HG03159 (cell line): Measurements from ENCODE around the gene RASGRF1.

Source experiments
- ATAC-seq: cut with Tn5 transposase; IDR thresholded peaks from one replicate; pipeline ENCODE4 v1.9.1; 2021; ENCODE audit warnings: mild to moderate bottlenecking, moderate library complexity; ENCODE audit not compliant: unreplicated experiment

The RASGRF1 gene

DNA sequence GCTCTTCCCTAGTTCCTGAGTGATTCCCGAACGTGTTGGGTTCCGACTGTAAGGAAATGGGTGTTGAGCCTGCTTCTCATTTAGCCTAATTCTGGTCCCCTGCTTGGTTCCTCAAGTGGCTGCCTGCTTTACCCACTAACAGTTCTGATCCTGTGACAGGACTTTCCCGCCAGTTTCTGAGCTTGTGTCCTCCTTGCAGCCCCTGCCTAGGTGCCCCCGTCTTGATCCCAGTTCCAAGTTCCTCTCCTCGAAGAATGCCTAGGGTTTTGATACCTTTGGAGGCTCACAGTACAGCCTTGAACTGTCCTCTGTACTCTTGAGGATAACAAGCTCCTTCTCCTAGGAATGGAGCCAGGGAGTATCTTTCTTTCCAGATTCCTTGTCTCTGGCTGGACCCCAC is 12.0 kb upstream of the RASGRF1 start:
- ATAC-seq, result no peak

DNA sequence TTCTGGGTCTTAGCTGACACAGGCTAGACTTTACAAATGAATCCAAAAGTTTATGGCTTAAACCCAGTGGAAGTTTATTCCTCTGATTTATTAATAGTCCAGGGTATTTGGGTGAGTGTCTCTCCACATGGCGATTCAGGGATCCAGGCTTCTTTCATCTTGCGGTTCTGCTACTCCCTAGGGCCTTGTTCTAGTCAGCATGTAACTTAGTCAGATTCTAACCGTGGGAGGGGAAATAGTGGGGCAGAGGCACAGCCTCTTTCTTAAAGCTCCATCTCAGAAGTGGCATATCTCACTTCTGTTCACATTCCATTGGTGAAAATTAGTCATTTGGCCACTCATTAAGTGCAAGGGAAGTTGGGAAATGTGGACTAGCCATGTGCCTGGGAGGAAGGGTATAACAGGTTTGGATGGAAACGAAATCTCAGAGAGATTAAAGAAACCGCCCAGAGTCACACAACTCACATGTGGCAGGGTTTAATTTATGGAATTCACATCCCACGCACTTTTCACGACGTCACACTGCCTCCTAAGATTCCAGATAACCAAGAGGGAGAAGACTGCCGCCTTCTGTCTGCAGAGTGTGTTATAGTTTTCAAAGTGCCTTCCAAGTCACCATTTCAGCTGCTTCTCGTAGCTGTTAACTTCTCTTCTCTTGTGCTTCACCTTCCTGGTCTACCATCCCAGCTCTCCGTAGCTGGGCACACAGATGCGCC is 11.4 kb upstream of the RASGRF1 start:
- ATAC-seq, result no peak

DNA sequence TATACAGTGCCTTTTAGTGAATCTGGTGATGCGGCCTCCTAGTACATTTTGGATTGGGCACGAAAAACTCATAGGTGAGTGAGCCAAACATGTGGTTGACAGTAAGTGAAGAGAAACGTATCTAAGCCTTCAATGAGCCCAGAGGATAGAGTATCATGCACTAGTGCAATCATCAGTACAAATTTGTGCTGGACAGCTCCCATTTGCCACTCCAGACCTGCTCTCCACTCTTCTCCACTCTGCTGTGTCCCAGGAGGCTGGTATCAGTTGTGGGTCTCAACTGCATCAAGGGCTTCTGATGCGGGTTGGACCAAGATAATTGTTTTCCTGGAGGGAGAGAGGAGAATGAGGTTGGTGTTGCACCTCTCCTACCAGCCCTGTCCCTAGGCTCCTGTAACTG is 9.1 kb upstream of the RASGRF1 start:
- ATAC-seq, result no peak

DNA sequence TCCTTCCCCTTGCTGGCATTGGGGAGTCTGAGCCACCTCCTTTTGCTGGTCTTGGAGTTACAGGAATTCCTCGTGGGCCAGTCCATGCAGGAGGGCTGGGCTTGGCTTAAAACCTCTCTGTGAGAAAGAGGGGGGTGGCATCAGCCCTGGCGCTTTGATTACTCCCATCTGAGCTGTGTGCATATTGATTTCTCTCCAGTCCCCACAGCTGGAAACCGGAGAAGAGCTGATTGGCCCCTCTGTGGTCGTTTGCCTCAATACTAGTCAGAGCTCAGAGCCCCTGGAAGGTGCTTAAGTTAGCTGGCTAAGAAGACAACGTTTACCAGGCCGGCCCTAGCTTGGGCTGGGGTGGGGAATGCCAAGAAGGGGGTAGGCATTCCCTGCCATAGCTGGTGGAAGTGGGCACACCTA is 4.0 kb upstream of the RASGRF1 start:
- no peak for ATAC-seq

DNA sequence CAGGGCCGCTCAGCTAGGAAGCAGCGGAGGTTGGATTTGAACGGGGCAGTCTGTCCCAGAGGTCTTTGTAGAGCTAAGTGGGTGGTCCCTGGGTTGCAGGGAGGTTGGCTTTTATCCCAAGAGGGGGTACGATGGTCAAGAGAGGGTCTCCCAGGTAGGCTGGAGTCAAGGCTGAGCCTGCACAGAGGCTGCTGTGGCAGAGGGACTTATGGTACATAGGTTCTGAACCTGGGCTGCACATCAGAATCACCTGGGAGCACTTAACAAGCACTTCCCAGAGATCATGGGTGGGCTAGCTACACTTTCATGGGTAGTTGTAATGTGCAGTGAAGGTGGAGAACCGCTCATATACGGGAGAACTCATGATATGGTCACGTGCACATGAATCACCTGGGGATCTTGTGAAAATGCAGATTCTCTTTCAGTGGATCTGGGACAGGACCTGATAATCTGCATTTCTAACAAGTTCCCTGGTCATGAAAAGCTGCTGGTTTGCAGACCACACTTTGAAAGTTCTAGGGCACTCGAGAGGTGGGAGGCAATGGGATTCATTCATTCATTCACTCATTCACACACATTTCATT is 2.9 kb upstream of the RASGRF1 start:
- ATAC-seq, result no peak

DNA sequence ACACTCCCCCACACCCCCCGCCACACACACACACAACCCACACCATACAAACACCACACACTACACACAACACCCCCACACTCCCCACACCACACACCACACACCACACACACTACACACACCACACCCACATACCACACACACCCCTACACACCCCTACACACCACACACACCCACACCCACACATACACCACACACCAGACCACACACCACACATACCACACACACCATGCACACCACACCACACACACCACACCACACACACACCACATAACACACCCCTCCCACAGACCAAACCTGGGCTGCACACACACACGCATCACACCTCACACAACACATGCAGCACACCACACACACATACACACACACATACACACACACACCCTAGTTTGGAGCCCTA is 1.8 kb upstream of the RASGRF1 start:
- no peak for ATAC-seq

DNA sequence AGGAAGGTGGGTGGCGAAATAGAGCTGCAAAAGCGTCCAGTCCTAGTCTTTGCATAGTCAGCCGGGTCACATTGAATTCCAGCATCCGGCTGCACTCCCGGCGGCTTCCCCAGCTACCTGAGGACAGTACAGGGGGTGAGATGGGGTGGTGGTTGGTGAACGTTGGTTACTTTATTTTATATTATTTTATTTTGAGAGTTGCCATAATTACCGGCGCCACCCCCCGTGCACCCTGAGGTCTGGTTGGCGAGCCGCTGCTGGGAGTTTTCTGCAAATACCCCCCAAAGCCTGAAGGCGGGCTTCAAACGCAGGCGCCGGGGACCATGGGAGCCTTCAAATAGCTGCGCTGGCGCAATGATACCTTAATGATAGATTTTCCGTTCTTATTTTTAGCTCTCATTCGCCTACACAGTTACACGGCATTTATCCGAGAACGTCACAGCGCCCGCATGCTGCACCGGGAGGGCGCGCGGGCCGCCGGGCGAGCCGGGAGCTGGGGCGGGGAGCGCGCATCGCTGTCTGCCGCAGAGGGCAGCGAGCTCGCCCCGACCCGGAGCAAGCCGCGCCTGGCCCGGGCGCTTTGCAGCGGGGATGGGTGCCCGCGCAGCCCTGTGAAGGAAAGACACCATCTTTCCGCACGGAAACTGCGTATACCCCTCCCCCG is 756 bp upstream of the RASGRF1 start:
- ATAC-seq, result no peak

DNA sequence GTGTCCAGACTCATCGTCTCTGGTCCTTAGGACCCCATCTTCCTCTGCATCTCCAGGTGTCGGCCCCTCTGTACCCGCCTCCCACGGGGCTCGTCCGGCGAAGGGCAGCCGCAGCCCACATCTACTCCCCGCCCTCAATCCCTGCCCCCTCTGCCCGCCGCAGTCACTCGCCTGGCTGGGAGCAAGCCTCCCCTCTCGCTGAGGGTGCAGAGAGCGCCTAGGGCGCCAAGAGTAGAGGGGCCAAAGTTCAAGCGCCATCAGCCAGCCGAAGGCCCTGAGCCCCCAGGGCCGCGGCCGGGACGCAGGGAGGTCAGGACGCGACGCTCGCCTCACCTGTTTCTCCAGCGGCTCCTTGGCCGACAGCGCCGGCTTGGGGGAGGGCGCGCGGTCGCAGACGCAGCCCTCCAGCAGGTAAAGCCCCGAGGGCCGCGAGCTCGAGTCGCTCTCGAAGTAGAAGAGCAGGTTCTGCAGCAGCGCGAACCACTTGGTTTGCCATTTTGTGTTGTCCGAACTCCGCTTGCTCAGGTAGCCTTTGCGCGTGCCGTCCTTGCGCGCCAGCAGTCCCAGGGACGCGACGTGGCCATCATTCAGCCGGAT is 592 bp downstream of the RASGRF1 start:
- no peak for ATAC-seq

DNA sequence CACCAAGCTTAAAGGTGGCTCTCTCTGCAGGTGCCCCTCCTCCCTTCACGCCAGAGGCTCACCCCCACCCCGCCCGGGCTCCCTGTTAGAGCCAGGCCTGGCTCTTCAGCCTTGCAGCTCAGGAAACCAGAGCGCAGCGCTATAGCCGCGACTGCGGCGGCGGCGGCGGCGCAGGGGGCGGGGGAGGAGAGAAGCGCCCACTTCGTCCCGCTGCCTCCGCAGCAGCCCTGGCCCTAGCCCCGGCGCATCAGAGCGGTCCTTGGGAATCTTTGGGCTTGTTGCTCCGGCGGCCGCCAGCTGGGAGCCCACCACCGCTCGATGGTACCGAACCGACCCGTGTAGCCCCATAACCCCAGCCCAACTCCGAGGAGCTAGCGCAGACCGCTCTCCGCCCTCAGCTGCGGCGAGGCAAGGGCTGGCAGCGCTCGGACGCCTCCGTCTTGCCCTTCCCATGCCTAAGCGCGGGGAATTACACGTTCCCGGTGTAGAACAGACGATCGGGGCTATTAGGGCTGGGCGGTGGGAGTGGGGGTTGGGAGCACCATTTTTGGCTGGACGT is 1.2 kb downstream of the RASGRF1 start:
- no peak for ATAC-seq

DNA sequence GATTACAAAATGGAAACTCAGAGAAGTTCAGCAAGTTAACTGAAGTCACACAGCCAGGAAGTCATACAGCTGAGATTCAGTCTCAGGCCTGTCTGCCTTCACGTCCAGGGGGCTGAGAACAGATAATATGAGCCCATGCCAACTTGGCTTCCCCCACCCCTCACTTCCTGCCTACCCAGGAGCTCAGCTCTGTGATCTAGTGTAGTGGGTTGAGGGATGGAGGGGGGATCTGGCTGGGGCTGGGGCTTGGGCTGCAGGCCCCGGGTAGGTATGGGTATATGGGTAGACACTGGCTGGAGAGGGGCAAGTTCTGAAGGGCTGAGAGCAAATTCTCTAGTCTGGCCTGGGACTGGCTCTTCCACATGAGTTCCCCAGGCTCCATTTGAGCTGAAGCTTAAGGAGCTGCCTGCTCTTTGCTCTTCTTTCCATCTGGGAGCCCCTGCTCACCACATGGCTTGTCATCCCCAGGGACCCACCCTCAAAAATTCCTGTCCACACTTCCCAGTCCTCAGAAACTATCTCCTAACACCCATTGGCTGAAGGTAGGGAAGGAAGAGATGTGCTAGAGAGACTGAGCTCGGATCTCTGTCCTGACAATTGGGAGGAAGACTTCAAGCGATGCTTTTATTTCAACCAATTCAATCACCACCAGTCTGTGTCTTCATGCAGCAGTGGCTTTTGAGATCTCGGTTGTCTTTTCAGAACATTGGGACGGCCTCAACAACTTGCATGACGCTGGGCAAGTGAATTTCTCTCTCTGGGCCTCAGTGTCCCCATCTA is 2.0 kb downstream of the RASGRF1 start:
- ATAC-seq, result no peak

DNA sequence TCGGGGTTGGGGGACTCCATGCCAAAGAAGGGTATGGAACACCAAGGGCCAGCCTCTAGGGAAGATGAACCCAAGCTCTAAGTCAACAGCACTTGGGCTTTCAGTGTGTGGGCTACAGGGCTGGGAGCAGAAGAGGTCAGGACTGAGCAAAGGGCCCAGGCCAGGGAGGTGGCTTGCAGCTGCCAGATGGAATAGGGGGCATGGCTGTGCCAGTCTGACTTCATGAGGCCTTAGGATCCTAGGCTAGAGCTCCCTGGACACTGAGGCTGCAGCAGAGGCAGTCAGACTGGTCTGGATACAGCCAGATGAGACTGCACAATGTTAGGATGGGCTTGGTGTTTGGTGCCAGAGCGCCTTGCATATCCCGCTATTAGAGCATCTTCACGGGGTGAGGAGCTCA is 3.8 kb downstream of the RASGRF1 start:
- no peak for ATAC-seq

DNA sequence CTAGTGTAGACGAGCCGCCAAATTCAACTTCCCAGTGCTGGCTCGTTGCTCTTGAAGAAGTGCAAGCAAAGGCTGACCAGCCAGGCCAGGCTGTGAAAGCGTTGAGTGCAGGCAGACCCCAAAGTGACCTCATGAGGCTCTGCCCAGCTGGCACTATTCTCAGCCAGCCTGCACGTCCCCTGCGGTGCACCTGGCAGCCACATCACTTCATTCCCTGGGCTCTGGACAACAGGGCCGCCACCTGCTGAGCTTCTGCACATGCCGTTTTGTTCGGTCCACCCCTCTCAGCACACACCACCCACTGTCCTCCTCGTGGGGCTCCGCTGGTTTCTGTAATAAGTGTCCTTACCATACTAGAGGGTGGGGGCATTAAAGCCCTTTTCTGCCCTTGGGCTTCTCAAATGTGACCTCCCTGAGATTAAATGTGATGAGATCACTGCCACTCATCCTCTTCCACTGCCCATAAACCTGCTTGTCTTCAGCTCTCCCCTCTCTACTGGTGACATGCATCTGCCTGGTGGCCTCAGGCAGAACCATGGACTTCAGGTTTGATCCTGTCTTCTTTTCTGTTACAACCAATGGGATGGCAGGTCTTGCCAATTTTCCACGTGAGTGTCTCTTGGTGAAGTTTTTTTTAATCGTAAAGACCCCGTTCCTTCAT is 6.1 kb downstream of the RASGRF1 start:
- ATAC-seq, result no peak

DNA sequence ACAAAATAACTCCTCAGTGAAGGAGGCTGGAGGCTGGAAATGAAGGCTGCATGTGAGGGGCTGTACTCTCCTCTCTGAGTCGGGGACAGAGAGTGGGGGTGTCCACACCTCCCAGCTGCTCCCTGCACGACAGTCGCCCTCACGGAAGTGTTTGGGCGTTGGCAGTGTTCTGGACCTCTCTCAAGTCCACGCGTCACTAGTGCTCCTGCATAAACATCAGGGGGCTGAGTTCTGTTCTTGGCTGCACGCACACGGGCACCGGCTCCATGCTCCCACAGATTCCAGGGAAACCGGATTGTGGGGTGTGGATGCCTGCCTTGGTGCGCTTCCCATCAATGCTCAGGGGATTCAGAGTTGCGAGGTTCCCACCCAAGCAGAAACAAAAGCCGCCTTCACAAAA is 7.4 kb downstream of the RASGRF1 start:
- no peak for ATAC-seq

DNA sequence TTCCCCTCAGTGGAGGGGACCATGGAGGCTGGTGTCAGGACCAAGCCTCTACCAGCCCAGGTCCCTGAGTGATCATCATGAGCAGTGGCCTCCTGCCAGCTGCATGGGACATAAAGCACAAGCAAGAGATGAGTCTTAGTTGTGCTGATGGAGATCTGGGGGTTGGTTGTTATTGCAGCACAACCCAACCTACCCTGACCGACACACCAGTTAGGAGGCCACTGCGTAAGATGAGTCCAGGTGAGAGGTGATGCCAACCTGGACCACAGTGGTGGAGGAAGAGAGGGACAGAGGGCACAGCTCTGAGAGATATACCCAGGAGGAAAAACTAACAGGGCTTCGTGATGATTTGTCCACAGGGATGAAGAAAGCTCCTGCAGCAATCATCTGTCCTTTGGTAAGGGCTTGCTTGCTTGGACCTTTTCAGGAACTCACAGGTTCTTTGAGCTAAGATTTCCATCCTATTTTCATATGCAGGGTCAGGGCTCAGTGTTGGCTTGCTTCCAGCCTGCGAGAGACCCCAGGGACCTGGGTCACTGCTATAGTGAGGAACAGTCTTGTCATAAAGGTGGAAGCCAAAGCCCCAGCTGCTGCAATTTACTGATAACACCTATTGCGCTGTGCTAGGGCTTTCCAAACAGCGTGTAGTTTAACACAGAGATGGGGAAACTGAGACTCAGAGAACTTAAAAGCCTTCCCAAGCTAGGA is 8.1 kb downstream of the RASGRF1 start:
- no peak for ATAC-seq

DNA sequence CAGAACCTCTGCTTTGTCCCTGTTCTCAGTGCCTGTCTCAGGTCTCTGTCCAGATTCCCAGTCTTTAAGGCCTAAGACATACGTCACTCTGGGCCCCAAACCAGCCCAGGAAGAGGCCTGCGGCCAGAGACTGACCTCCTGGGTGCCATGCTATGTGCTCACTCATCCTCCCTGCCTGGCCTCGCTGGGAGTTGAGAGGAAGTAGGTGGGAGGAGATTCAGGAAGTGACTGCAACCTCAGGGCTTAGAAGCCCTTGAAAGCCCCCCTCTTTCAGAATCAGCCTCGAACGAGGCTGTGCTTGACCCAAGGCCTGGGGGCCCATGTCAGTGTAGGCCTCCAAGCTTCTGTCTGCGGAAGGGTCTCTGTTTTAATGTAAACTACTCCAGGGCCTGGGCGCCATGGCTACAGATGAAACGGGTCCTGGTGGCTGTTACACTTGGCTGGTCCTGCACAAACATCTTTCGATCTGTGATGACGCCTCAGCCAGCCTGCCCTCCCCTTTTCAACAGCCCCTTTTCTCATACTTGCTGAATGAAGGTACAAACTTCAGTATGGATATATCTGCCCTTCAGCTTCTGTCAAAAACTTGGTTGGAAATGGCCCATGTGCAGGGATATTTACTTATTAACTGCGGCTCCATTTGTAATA is 11.7 kb downstream of the RASGRF1 start:
- no peak for ATAC-seq

DNA sequence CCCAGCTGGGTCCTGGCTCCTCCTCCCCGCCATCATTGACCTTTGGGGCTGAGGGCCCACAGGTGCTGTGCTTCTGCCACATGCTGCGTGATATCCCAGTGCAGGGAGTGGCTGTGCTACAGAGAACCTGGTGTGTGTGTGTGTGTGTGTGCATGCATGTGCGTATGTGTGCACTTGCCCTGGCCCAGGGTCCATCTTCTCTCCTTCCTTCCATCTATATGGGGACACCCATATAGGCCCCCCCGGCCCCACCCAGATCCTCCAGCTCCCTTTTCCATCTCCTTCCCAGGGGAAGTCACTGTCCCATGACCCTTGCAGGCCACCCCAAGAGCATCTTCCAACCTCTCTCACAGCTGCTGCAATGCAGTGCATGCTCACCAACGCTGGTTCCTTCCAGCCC is 12.6 kb downstream of the RASGRF1 start:
- no peak for ATAC-seq

DNA sequence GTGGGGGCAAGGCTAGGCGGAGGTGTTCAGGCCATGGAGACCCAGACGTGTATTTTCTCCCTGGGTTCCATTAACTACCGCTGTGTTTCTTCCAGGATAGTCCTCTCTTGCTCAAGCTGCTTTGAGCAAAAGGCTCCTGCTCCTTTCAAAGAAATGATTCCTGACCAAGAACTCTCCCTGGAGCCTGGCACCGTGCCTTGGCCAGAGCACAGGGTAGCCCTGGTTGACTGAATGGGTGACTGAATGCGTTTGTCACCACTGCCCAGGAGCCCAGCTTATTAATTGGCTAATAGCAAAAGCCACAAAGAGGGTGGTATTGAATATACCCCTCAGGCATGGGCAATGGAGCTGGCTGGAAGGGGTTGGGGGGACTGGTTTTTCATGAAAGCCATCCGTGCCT is 13.9 kb downstream of the RASGRF1 start:
- no peak for ATAC-seq

DNA sequence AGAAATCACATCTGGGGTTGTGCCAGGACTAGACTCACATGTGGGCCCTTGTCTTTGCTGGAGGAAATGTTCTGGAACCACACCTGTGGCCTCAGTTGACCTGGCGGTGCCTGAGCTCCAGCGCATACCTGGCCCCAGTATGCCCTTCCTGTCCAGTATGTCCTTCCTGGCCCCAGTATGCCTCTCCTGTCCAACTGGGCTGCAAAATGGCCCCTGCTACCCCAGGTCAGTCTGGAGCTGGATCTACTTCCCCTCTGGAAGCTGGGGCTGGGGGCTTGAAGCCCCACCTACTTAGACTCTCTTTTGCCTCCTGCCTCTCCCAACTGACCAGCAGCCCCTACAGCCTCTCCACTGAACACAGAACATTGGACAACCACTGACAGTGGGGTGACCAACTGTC is 15.3 kb downstream of the RASGRF1 start:
- ATAC-seq, result no peak

DNA sequence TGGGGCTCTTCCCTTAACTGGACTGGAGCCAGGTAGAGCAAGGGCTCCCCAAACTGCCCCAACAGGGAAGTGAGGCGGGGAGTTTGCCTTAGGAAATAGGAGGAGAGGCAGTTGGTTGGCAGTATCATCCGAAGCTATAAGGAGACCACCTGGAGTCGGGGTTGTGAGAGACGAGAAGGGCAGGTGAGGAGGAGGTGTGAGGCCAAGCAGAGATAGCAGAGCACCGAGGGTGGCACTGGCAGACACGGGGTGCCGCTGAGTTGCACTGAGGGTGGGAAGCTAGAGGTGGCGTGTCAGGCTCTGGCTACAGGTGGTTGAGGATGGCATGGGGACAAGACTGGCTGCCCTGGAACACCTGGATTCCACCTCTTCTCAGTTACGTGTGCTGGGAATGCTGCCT is 17.2 kb downstream of the RASGRF1 start:
- ATAC-seq, result no peak
